ENCODE measurements around the gene DENND11. TPM values are rescaled to one million over a fixed set of nuclear protein-coding genes. Genes with fewer than 3 reads are reported as not detected.
"Not testable (repeated sequence)": the region's sequence is repeated elsewhere in the genome, so short reads cannot be mapped to it uniquely, and the experiment has no call there.

Gene DENND11
- total and polyA plus RNA-seq, 7 donors: 1.7 to 5.7 (median 4.4) TPM

- DNase-seq (no peak), ATAC-seq (no peak)
- intact Hi-C loops (cut with DNase I): no loop called here
- TF ChIP-seq, protein P1, sequence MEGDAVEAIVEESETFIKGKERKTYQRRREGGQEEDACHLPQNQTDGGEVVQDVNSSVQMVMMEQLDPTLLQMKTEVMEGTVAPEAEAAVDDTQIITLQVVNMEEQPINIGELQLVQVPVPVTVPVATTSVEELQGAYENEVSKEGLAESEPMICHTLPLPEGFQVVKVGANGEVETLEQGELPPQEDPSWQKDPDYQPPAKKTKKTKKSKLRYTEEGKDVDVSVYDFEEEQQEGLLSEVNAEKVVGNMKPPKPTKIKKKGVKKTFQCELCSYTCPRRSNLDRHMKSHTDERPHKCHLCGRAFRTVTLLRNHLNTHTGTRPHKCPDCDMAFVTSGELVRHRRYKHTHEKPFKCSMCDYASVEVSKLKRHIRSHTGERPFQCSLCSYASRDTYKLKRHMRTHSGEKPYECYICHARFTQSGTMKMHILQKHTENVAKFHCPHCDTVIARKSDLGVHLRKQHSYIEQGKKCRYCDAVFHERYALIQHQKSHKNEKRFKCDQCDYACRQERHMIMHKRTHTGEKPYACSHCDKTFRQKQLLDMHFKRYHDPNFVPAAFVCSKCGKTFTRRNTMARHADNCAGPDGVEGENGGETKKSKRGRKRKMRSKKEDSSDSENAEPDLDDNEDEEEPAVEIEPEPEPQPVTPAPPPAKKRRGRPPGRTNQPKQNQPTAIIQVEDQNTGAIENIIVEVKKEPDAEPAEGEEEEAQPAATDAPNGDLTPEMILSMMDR (IDR thresholded peaks at IDR 0.05): no peak
- no peaks in the 10 kb centered on the region for H3K27me3 ChIP-seq (ENCODE audit: insufficient read depth in 3 of 3, low read length in 2 of 3)
- H3K9me3 ChIP-seq: no peaks in the 10 kb centered on the region
- no peaks in the 10 kb centered on the region for H3K4me1 ChIP-seq
- H3K27ac ChIP-seq: no peak overlapping the region
- no peak overlapping the region for H3K4me3 ChIP-seq
- no peaks in the 10 kb centered on the region for H3K36me3 ChIP-seq (ENCODE audit: insufficient read depth in 1 of 2, low read depth in 1 of 2)
- 87 to 94% (median 89%) methylated on average over 3 of the region's 3 CpGs for WGBS, 3 donors
Observed at GRCh38 chr7:141693082-141693481, 8.9 kb downstream of the DENND11 start.

- TF ChIP-seq, protein P1 (IDR thresholded peaks at IDR 0.05): no peak
- no peak for DNase-seq
- Histone ChIP-seq H3K9me3 (no peaks in the 10 kb centered on the region), H3K27me3 (ENCODE audit: insufficient read depth in 3 of 3, low read length in 2 of 3) (no peaks in the 10 kb centered on the region), H3K4me1 (no peaks in the 10 kb centered on the region), H3K27ac (no peak overlapping the region), H3K4me3 (no peak overlapping the region), H3K36me3 (ENCODE audit: insufficient read depth in 1 of 2, low read depth in 1 of 2) (no peaks in the 10 kb centered on the region)
- no peak for ATAC-seq
- WGBS, 3 donors: 90 to 92% (median 91%) methylated on average over 4 of the region's 4 CpGs
- intact Hi-C loops (cut with DNase I): no loop called here
Observed at GRCh38 chr7:141691961-141692360, 10.0 kb downstream of the DENND11 start.

- DNase-seq (no peak), ATAC-seq (no peak)
- H3K4me3 ChIP-seq: no peak overlapping the region
- H3K36me3 ChIP-seq (ENCODE audit: insufficient read depth in 1 of 2, low read depth in 1 of 2): no peaks in the 10 kb centered on the region
- intact Hi-C loops (cut with DNase I): no loop called here
- WGBS, 3 donors: 89 to 91% (median 91%) methylated on average over 3 of the region's 3 CpGs
- no peaks in the 10 kb centered on the region for H3K4me1 ChIP-seq
- TF ChIP-seq, protein P1 (IDR thresholded peaks at IDR 0.05): no peak
- H3K27ac ChIP-seq: no peak overlapping the region
- no peaks in the 10 kb centered on the region for H3K27me3 ChIP-seq (ENCODE audit: insufficient read depth in 3 of 3, low read length in 2 of 3)
- H3K9me3 ChIP-seq: no peaks in the 10 kb centered on the region
Observed at GRCh38 chr7:141691540-141691939, 10.4 kb downstream of the DENND11 start.

- H3K9me3 ChIP-seq; ATAC-seq; H3K36me3 ChIP-seq (ENCODE audit: insufficient read depth in 1 of 2, low read depth in 1 of 2); DNase-seq; intact Hi-C loops (cut with DNase I); H3K27ac ChIP-seq; H3K27me3 ChIP-seq (ENCODE audit: insufficient read depth in 3 of 3, low read length in 2 of 3); H3K4me3 ChIP-seq; H3K4me1 ChIP-seq: not testable (repeated sequence)
- WGBS, 3 donors: 96 to 99% (median 98%) methylated on average over 3 of the region's 3 CpGs
Observed at GRCh38 chr7:141689072-141689825, 12.7 kb downstream of the DENND11 start.

DNA sequence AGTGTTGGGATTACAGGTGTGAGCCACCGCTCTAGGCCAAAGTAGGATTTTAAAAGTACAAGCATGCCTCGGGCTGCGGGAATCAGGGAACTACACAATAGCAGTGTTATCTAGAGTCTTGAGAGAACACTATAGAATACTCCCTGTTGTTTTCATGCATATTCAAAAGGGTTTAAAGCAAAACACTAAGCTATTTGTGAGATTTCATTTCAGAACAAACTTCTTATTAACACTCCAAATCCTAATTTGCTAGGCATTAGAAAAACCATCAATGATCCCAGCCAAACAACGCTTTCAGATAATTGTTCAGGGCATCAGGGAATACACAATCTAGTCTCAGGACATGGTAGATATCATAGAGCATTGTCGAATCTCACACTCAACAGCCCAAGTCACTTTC lies 13.9 kb downstream of the DENND11 start:
- H3K27ac ChIP-seq: no peak overlapping the region
- intact Hi-C loops (cut with DNase I): no loop called here
- DNase-seq (no peak), ATAC-seq (no peak)
- TF ChIP-seq, protein P1 (IDR thresholded peaks at IDR 0.05): no peak
- no peak overlapping the region for H3K4me3 ChIP-seq
- H3K36me3 ChIP-seq (ENCODE audit: insufficient read depth in 1 of 2, low read depth in 1 of 2): peaks cover 0 to 21% of the 10 kb centered on the region in 2 donors
- no peaks in the 10 kb centered on the region for H3K9me3 ChIP-seq
- no peaks in the 10 kb centered on the region for H3K27me3 ChIP-seq (ENCODE audit: insufficient read depth in 3 of 3, low read length in 2 of 3)
- H3K4me1 ChIP-seq: no peaks in the 10 kb centered on the region
- 95 to 96% (median 96%) methylated on average over 5 of the region's 5 CpGs for WGBS, 3 donors
